GM12873 (cell line): ENCODE results near the gene XRCC4.

Source experiments
- TF ChIP-seq, protein P1 (sequence below): IDR thresholded peaks from 2 replicates; pipeline ENCODE4 v1.5.1; 2012; ENCODE audit warnings: low read depth, mild to moderate bottlenecking, moderate library complexity, low read length, control low read depth; ENCODE audit not compliant: insufficient read depth; ENCODE audit errors: missing control alignments

Gene XRCC4

DNA sequence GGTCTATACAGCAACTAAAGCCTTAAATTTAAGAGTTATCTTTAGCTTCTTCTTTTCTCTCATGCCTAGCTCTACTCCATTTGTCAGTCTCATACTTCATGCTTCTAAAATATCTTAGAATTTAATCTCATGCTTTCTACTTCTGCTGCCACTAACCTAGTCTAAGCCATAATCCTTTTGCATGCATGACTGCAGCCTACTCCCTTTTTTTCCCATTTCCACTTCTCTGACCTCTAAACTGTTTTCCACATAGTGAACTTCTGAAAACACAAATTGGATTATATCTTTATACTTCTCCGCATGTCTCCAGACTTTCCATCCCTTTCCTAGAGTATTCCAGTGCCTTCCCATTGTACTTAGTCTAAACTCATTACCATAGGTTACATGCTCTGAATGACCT is 193.0 kb downstream of the XRCC4 start:
- TF ChIP-seq, protein P1, sequence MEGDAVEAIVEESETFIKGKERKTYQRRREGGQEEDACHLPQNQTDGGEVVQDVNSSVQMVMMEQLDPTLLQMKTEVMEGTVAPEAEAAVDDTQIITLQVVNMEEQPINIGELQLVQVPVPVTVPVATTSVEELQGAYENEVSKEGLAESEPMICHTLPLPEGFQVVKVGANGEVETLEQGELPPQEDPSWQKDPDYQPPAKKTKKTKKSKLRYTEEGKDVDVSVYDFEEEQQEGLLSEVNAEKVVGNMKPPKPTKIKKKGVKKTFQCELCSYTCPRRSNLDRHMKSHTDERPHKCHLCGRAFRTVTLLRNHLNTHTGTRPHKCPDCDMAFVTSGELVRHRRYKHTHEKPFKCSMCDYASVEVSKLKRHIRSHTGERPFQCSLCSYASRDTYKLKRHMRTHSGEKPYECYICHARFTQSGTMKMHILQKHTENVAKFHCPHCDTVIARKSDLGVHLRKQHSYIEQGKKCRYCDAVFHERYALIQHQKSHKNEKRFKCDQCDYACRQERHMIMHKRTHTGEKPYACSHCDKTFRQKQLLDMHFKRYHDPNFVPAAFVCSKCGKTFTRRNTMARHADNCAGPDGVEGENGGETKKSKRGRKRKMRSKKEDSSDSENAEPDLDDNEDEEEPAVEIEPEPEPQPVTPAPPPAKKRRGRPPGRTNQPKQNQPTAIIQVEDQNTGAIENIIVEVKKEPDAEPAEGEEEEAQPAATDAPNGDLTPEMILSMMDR: no peak

DNA sequence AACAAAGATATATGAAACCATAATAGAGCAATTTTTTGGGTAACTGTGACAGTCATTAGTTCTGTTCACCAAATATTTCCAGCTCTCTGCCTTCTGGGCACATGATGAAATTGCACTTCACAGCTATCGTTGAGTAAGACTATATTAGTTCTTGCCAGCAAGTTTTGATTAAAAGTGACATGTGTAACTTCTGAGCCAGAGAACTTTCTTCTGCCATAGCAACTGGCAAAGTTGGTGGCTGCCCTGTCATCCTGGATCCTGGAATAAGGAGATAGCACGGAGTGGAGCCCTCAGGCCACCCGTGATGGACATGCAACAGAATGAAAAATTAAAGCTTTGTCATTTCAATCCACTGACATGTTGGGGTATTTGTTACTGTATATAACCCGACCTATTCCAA is 199.8 kb downstream of the XRCC4 start:
- TF ChIP-seq, protein P1: no peak

DNA sequence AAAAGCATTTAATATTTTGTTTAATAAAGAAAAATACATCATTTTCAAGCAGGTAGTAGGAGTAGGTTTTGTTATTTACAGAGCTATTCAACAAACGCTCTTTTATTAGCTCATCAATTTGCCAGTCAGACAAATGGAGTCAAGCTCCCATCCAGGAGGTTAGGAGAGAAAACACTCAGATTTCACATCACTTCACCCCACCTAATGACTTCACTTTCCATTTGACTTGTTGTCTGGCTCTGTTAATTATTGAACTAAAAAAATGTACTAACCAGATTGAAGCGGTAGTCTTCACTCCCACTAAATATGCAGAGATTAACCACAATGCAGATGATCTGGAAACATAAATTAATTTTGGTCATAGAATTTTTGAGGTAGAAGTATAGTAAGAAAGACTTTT is 200.6 kb downstream of the XRCC4 start:
- TF ChIP-seq, protein P1: no peak

DNA sequence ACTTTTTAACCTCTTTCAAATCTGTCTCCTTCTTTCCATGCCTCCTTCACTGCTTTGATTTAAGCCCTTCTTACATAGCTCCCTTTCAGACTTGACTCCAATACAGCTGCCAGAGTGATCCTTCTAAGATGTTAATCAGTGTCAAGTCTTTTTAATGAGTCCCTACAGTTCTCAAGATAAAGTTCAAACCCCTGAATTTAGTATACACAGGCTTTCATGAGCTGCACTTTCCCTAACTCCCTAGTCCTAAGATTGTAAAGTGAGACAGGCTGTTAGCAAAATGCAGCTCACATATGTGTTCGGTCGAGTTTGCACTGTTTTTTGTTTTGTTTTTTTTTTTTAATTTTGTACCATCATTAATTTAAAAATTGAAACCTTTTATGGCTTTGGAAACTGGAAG is 203.8 kb downstream of the XRCC4 start:
- TF ChIP-seq, protein P1: no peak

DNA sequence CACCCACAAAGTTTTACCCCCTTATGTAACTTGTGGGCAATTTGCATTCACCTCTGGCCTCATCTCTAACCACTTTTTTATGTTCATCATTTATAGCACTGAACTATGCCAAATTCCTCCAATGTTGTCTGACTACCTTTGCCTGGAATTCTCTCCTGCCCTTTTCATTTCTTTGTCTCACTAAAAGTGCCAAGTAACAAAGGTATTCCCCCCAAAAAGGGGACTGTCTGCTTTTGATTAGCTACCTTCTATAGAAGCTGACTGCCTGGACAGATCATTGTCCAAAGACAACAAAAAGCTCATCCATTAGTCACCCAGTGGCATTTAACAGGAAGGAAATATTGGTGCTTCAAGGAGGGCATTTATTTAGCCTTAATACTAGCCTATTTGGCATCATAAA is 204.3 kb downstream of the XRCC4 start:
- TF ChIP-seq, protein P1: no peak

DNA sequence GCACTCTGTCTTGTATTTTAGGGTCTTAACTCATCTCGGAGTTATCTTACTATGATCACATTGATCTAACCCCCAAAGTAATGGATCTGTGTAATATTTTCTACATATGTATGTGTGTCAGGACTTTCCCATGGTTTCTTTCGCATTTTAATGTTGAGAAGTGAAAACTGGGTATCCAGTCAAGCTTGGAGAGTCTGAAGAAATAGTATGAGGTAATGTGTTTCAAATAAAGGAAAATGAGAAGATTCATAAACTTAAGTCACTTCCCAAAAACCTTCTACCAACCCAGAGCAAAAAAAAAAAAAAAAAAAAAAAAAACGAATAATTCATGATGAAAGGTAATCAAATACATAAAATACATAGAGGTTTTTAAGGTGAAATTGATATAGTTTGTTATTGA is 206.4 kb downstream of the XRCC4 start:
- TF ChIP-seq, protein P1: no peak

DNA sequence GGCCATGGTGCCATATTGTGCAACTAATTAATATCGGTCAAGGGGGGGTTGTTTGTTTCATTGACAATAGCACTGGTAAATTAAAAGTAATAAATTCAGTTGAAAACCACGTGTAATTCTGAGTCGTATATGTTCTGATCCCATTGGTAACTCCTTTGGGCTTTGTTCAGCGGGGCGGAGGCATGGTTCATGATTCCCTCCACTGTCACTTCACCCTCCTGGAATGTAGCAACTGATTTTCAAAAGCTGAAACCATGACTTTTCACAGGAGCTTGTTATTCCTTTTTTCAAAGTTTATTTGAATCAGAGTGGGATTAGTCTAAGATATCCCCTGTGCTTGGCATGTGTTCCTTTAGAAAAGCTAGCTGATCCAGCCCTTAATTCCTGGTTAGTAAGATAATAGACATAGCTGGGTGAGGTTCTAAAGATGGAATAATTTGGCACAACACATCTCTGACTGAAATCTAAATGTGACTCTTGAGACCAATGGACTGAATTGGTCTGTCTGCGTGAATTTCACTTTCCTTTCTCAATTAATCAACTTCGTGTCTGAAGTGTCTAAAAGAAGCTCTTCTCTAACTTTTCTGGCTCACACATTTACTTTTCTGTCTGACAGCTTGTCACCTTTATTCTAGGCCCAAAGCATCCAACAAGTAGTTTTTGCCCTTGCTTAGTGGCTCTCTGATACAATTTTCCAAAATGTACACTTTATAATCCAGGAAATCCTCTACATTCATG is 208.5 kb downstream of the XRCC4 start:
- TF ChIP-seq, protein P1: no peak
